Transverse colon (tissue), 3 donors: ENCODE measurements around the gene ZNG1F.
"Not testable (repeated sequence)": the region's sequence is repeated elsewhere in the genome, so short reads cannot be mapped to it uniquely, and the experiment has no call there.

Experiments
- POLR2A ChIP-seq: fragments of 450-650 bp; IDR thresholded peaks from one replicate; pipeline ENCODE4 v1.6.1; 2016; ENCODE audit warnings: antibody characterized with exemption, mild to moderate bottlenecking, moderate library complexity
- TF ChIP-seq, protein P1 (sequence below), 5 experiments: fragments of 200-600 bp in 3 of 5; fragments of 450-650 bp in 2 of 5; sonication (generic) in 3 of 5; IDR thresholded peaks; 1 replicate in 2 of 5; 2 replicates in 3 of 5; pipeline ENCODE4 v1.5.1; 2016 to 2017; ENCODE audit warnings: antibody characterized with exemption in 5 of 5, inconsistent platforms in 3 of 5, mild to moderate bottlenecking in 2 of 5, moderate library complexity in 1 of 5

DNA sequence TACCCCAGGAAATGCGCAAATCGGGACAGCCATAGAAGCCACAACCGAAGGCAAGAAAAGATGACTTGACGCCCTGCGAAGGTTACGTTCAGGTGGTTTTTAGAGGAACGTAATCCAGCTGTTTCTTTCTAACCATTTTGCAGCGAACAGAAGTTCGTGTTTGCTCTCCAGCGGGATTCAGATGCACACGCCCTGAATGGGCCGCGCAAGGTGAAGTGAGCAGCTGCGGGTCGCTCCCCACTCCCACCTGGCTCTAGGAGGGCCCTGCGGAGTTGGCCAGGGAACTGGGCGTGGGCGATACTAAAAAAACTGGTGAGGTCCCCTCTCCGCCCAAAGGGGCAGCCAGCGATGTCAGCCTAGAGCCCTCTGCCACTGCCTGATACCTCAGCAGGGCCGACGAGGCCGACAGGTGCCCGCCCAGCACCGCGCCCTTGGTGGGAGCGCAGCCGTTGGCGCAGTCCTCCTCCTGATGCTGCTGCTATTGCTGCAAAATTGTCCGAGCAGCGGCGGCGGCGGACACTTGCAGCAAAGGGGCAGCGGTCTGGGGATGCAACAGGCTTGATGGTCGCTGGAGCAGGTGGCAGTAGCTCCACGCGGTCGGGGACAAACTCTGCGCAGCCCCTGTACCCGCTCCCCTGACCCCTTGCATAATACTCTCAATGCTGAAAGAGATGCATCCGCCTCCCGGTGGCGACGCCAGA, 62.2 kb downstream of the ZNG1F start:
- TF ChIP-seq POLR2A = not testable (repeated sequence)
- TF ChIP-seq, protein P1, sequence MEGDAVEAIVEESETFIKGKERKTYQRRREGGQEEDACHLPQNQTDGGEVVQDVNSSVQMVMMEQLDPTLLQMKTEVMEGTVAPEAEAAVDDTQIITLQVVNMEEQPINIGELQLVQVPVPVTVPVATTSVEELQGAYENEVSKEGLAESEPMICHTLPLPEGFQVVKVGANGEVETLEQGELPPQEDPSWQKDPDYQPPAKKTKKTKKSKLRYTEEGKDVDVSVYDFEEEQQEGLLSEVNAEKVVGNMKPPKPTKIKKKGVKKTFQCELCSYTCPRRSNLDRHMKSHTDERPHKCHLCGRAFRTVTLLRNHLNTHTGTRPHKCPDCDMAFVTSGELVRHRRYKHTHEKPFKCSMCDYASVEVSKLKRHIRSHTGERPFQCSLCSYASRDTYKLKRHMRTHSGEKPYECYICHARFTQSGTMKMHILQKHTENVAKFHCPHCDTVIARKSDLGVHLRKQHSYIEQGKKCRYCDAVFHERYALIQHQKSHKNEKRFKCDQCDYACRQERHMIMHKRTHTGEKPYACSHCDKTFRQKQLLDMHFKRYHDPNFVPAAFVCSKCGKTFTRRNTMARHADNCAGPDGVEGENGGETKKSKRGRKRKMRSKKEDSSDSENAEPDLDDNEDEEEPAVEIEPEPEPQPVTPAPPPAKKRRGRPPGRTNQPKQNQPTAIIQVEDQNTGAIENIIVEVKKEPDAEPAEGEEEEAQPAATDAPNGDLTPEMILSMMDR (IDR thresholded peaks at IDR 0.05) = not testable (repeated sequence)
